ENCODE measurements around the gene MYO16. TPM values are rescaled to one million over a fixed set of nuclear protein-coding genes. Genes with fewer than 3 reads are reported as not detected.
A peak's percentile ranks its signal among the peaks of the same experiment; 100 is the strongest.

MYO16 gene
- total and polyA plus RNA-seq, 2 donors (not counting 1 experiment from before 2014, with no cell fraction given), result under 0.01 to 0.01 TPM

DNA sequence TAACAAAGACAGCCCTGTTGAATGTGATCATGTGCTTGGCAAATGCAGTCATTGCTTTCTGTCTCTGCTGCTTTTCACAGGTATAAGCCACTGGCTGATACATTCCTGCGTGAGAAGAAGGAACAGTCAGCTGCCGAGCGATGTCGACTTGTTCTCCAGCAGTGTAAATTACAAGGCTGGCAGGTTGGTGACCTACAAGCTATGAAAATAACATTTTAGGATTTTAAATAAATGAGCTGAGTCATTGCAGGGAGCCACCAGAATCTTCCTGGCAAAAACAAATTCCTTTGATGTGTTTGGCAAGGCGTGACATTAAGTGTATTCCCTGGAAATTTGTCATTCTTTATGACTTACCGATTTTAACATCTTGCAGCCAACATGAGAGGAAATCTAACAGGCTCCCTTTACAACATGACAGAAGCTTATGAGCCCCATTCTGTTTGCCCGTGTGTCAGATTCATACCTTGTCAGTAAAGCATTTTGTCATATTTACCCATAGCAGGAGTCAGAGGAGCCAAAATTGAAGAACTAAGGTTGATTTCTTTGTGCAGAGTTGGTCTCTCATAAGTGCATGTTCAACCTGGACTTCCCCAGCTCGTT lies 471.4 kb downstream of the MYO16 start:
- H3K4me2 ChIP-seq (ENCODE audit: extremely low read depth, insufficient read depth, low read length), result no peak overlapping the region
- H3K9me3 ChIP-seq (ENCODE audit: control insufficient read depth, insufficient read depth, low read depth, low read length), result no peaks in the 10 kb centered on the region
- no peaks in the 10 kb centered on the region for H3K4me1 ChIP-seq (ENCODE audit: control insufficient read depth, extremely low read depth, insufficient read depth, low read length)
- H4K20me1 ChIP-seq (ENCODE audit: control insufficient read depth, extremely low read depth, insufficient read depth, low read length), result no peaks in the 10 kb centered on the region
- H3K9ac ChIP-seq (ENCODE audit: insufficient read depth, low read length), result no peak overlapping the region
- no peaks in the 10 kb centered on the region for H3K79me2 ChIP-seq (ENCODE audit: control insufficient read depth, insufficient read depth, low read length)
- H2AFZ ChIP-seq (ENCODE audit: low read length), result no peak overlapping the region
- H3K27ac ChIP-seq (ENCODE audit: insufficient read depth, low read length), result no peak overlapping the region
- H3K36me3 ChIP-seq (ENCODE audit: control insufficient read depth, insufficient read depth, low read length), result no peaks in the 10 kb centered on the region
- no peak overlapping the region for H3K4me3 ChIP-seq (replicated peaks in 1 of 4; ENCODE audit: control extremely low read depth in 1 of 4, insufficient read depth in 1 of 4, low read depth in 3 of 4, low read length in 4 of 4)
- TF ChIP-seq, protein P1, sequence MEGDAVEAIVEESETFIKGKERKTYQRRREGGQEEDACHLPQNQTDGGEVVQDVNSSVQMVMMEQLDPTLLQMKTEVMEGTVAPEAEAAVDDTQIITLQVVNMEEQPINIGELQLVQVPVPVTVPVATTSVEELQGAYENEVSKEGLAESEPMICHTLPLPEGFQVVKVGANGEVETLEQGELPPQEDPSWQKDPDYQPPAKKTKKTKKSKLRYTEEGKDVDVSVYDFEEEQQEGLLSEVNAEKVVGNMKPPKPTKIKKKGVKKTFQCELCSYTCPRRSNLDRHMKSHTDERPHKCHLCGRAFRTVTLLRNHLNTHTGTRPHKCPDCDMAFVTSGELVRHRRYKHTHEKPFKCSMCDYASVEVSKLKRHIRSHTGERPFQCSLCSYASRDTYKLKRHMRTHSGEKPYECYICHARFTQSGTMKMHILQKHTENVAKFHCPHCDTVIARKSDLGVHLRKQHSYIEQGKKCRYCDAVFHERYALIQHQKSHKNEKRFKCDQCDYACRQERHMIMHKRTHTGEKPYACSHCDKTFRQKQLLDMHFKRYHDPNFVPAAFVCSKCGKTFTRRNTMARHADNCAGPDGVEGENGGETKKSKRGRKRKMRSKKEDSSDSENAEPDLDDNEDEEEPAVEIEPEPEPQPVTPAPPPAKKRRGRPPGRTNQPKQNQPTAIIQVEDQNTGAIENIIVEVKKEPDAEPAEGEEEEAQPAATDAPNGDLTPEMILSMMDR (conservative IDR thresholded peaks at IDR 0.05 in 1 of 2, IDR thresholded peaks at IDR 0.05 in 1 of 2; ENCODE audit: low read depth in 1 of 2, low read length in 2 of 2), result no peak
- no peak for TF ChIP-seq EZH2 (IDR thresholded peaks at IDR 0.05; ENCODE audit: low read length, missing control alignments)
- no peaks in the 10 kb centered on the region for H3K27me3 ChIP-seq (ENCODE audit: control insufficient read depth, insufficient read depth, low read length)
- DNase-seq (ENCODE audit: low read depth in 2 of 2), result peak in 1 of 2 donors; percentile 43

DNA sequence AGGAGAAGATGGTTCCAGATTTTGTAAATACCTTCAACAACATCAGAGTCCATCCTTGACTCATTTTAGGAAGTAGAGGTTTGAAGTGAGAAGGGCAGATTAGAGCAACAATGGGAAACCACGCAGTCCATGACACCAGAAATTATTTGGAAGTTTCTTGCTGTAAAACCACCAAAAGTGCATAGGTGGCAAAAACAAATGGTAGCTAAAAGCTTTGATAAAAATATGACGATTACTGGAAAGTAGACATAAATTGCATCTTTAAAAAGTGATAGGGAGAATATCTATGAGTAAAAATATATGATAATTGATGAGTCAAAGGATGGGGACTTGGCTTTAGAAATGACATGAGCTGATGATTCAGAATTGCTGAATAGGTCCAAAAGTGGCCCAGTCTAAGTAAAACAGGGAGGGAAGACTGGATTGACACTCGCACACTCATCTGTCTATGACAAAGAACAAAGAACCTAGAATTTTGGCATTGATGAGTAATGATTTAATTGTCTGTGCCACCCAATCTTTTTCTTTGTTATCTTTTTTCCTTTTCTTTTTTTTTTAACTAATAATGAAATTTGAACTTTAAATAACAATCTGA lies 472.2 kb downstream of the MYO16 start:
- H3K4me2 ChIP-seq (ENCODE audit: extremely low read depth, insufficient read depth, low read length), result no peak overlapping the region
- no peaks in the 10 kb centered on the region for H3K36me3 ChIP-seq (ENCODE audit: control insufficient read depth, insufficient read depth, low read length)
- no peaks in the 10 kb centered on the region for H3K27me3 ChIP-seq (ENCODE audit: control insufficient read depth, insufficient read depth, low read length)
- H3K4me3 ChIP-seq (replicated peaks in 1 of 4; ENCODE audit: control extremely low read depth in 1 of 4, insufficient read depth in 1 of 4, low read depth in 3 of 4, low read length in 4 of 4), result no peak overlapping the region
- H3K4me1 ChIP-seq (ENCODE audit: control insufficient read depth, extremely low read depth, insufficient read depth, low read length), result no peaks in the 10 kb centered on the region
- H3K9ac ChIP-seq (ENCODE audit: insufficient read depth, low read length), result no peak overlapping the region
- TF ChIP-seq, protein P1 (conservative IDR thresholded peaks at IDR 0.05 in 1 of 2, IDR thresholded peaks at IDR 0.05 in 1 of 2; ENCODE audit: low read depth in 1 of 2, low read length in 2 of 2), result no peak
- TF ChIP-seq EZH2 (IDR thresholded peaks at IDR 0.05; ENCODE audit: low read length, missing control alignments), result no peak
- H3K9me3 ChIP-seq (ENCODE audit: control insufficient read depth, insufficient read depth, low read depth, low read length), result no peaks in the 10 kb centered on the region
- H3K27ac ChIP-seq (ENCODE audit: insufficient read depth, low read length), result no peak overlapping the region
- no peaks in the 10 kb centered on the region for H4K20me1 ChIP-seq (ENCODE audit: control insufficient read depth, extremely low read depth, insufficient read depth, low read length)
- no peaks in the 10 kb centered on the region for H3K79me2 ChIP-seq (ENCODE audit: control insufficient read depth, insufficient read depth, low read length)
- no peak overlapping the region for H2AFZ ChIP-seq (ENCODE audit: low read length)
- peak in 1 of 2 donors; percentile 7 for DNase-seq (ENCODE audit: low read depth in 2 of 2)

DNA sequence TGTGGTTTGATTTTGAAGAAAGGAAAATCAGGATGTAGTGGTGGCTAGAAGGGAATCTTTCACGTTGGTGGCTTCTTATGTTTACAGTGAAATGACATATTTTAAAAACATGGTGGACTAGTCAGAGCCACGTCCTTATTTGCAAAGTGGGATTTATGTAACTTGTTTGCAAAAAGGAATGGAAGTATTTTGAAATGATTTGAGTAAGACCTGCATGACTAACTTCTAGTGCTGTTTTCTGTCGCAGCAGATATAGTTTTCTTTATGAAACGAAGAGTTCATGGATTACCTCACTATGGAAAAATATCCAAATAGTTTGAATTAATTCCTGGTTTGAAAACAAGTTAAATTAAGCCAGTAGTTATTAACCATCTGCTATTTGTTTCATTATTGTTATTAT lies 476.5 kb downstream of the MYO16 start:
- Histone ChIP-seq H3K27me3 (ENCODE audit: control insufficient read depth, insufficient read depth, low read length) (no peaks in the 10 kb centered on the region), H3K4me3 (replicated peaks in 1 of 4; ENCODE audit: control extremely low read depth in 1 of 4, insufficient read depth in 1 of 4, low read depth in 3 of 4, low read length in 4 of 4) (no peak overlapping the region), H3K27ac (ENCODE audit: insufficient read depth, low read length) (no peak overlapping the region), H3K9ac (ENCODE audit: insufficient read depth, low read length) (no peak overlapping the region), H3K4me2 (ENCODE audit: extremely low read depth, insufficient read depth, low read length) (no peak overlapping the region), H3K4me1 (ENCODE audit: control insufficient read depth, extremely low read depth, insufficient read depth, low read length) (no peaks in the 10 kb centered on the region), H3K36me3 (ENCODE audit: control insufficient read depth, insufficient read depth, low read length) (no peaks in the 10 kb centered on the region), H4K20me1 (ENCODE audit: control insufficient read depth, extremely low read depth, insufficient read depth, low read length) (no peaks in the 10 kb centered on the region), H3K9me3 (ENCODE audit: control insufficient read depth, insufficient read depth, low read depth, low read length) (no peaks in the 10 kb centered on the region), H2AFZ (ENCODE audit: low read length) (no peak overlapping the region), H3K79me2 (ENCODE audit: control insufficient read depth, insufficient read depth, low read length) (no peaks in the 10 kb centered on the region)
- DNase-seq (ENCODE audit: low read depth in 2 of 2), result peak in 1 of 2 donors; percentile 21
- TF ChIP-seq, protein P1 (conservative IDR thresholded peaks at IDR 0.05 in 1 of 2, IDR thresholded peaks at IDR 0.05 in 1 of 2; ENCODE audit: low read depth in 1 of 2, low read length in 2 of 2), result no peak
- no peak for TF ChIP-seq EZH2 (IDR thresholded peaks at IDR 0.05; ENCODE audit: low read length, missing control alignments)
